Measurements from ENCODE around the gene EPHA8.

Gene EPHA8

GRCh38 chr1:22600071-22600816 is 37.0 kb downstream of the EPHA8 start:
- TF ChIP-seq GATA3 (IDR thresholded peaks at IDR 0.05; ENCODE audit: low read depth, low read length) (no peak), GATA2 (IDR thresholded peaks at IDR 0.05; ENCODE audit: low read depth, low read length) (no peak)

DNA sequence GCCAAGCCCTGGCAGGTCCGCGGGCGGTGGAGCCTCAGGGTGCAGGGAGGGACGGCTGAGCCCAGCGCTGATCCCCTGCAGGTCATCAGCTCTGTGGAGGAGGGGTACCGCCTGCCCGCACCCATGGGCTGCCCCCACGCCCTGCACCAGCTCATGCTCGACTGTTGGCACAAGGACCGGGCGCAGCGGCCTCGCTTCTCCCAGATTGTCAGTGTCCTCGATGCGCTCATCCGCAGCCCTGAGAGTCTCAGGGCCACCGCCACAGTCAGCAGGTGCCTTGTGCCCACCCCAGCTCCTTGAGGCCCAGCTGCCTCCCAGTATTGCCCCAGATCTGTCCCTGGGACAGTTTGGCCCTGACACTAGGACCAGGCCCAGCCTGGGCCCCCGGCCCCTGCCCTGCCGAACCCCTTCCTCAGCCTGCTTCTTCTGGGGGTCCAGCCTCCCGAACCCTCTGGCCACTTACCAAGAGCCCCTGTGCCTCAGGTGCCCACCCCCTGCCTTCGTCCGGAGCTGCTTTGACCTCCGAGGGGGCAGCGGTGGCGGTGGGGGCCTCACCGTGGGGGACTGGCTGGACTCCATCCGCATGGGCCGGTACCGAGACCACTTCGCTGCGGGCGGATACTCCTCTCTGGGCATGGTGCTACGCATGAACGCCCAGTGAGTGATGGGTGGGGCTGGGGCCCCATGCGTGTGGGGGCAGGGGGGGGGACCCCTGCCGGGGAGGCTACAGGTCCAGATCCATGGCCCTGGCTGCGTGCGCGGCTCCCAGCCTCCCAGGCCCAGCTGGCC is 37.7 kb downstream of the EPHA8 start:
- TF ChIP-seq GATA2 (IDR thresholded peaks at IDR 0.05; ENCODE audit: low read depth, low read length) (no peak), GATA3 (IDR thresholded peaks at IDR 0.05; ENCODE audit: low read depth, low read length) (no peak)

- TF ChIP-seq GATA2 (IDR thresholded peaks at IDR 0.05; ENCODE audit: low read depth, low read length) (no peak), GATA3 (IDR thresholded peaks at IDR 0.05; ENCODE audit: low read depth, low read length) (no peak)
Measured at GRCh38 chr1:22601610-22602009, 38.3 kb downstream of the EPHA8 start.

DNA sequence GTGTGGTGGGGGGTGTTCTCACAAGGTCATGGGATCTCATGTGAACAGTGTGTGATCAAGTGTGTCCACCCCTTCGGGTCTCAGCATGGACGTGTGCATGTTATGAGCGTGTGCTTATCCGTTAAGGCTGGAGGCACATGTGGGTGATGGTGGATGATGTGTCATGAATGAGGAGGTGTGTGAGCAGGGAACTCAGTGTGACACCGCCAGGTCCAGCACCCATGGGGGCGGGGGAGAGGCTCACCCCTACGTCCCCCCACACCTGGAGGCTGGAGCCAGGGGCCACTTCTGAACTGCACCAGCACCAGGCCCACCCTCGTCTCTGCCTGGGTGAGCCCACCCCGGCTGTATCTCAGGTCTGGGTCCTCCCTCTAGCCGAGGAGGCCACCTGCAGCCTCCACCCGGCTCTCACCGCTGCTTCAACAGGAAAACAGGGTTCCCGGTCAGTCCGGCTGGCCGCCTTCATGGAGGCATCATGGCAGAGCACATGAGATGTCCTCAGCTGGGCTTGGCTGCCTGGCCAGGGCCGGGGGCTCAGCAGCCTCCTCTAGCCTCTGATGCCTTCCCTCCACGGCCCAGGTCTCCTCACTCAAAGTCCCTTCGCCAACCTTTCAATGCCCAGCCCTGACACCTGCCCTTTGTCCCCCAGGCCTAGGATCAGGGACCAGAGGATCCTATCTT is 38.9 kb downstream of the EPHA8 start:
- TF ChIP-seq GATA2 (IDR thresholded peaks at IDR 0.05; ENCODE audit: low read depth, low read length) (no peak), GATA3 (IDR thresholded peaks at IDR 0.05; ENCODE audit: low read depth, low read length) (no peak)

DNA sequence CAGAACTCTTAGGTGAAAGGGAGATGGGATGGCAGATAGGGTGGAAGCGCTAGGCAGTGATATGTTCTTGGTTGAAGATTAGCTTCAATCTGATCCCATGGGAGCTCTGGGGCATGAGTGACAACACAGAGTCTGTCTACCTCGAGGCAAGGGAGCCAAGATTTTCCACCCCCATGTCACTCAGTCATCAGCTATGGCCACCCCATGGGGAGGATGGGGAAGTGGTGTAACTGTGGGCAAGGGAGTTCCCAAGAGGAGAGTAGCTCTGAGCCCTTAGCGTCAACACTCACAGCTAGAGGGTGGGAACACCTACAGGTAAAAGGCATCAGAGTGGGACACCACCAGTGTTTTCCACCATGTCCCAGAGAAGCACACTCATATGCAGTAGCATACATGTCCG is 42.9 kb downstream of the EPHA8 start:
- TF ChIP-seq GATA3 (IDR thresholded peaks at IDR 0.05; ENCODE audit: low read depth, low read length) = no peak
- TF ChIP-seq GATA2 (IDR thresholded peaks at IDR 0.05; ENCODE audit: low read depth, low read length) = no peak

DNA sequence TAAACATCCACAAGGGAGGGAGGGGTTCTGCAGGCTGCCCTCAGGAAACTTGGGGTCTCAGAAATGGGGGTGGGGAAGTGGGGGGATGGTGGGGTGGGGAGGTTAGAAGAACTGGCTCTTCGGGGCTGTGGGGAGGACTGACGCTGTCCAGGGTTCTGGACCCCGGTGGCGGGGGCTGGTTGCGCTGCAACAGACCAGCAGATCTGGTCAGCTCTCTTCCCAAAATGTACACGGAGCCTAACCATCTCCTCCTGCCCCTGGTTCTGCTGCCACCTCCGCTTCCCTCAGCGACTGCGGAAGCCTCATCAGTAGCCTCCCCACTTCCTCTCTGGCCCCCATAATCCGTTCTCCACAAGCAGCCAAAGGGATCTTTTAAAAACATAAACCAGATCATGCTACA is 43.9 kb downstream of the EPHA8 start:
- TF ChIP-seq GATA2 (IDR thresholded peaks at IDR 0.05; ENCODE audit: low read depth, low read length) (no peak), GATA3 (IDR thresholded peaks at IDR 0.05; ENCODE audit: low read depth, low read length) (no peak)

- no peak for TF ChIP-seq GATA2 (IDR thresholded peaks at IDR 0.05; ENCODE audit: low read depth, low read length)
- TF ChIP-seq GATA3 (IDR thresholded peaks at IDR 0.05; ENCODE audit: low read depth, low read length) = no peak
Measured at GRCh38 chr1:22608361-22608760, 45.1 kb downstream of the EPHA8 start.

DNA sequence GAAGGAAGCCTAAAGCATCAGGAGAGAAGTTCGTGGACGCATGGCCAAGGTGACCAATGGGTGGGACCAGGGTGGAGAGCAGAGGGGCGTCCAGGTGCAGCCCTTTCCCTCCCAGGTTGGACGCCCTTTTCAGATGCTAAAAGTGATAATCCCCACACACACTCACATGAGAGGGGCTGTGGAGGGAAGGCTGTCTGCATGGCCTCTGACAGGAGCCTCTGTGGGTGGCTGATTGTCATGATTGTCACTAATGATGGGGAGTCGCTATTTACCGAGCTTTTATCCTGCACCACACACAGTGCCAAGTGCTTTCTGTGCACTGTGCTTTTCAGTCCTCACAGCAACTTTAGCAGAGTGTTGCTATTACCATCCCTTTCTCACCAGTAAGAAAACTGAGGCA is 46.0 kb downstream of the EPHA8 start:
- no peak for TF ChIP-seq GATA2 (IDR thresholded peaks at IDR 0.05; ENCODE audit: low read depth, low read length)
- TF ChIP-seq GATA3 (IDR thresholded peaks at IDR 0.05; ENCODE audit: low read depth, low read length) = no peak

GRCh38 chr1:22611530-22611947 is 48.2 kb downstream of the EPHA8 start:
- TF ChIP-seq GATA2 (IDR thresholded peaks at IDR 0.05; ENCODE audit: low read depth, low read length) (no peak), GATA3 (IDR thresholded peaks at IDR 0.05; ENCODE audit: low read depth, low read length) (no peak)

DNA sequence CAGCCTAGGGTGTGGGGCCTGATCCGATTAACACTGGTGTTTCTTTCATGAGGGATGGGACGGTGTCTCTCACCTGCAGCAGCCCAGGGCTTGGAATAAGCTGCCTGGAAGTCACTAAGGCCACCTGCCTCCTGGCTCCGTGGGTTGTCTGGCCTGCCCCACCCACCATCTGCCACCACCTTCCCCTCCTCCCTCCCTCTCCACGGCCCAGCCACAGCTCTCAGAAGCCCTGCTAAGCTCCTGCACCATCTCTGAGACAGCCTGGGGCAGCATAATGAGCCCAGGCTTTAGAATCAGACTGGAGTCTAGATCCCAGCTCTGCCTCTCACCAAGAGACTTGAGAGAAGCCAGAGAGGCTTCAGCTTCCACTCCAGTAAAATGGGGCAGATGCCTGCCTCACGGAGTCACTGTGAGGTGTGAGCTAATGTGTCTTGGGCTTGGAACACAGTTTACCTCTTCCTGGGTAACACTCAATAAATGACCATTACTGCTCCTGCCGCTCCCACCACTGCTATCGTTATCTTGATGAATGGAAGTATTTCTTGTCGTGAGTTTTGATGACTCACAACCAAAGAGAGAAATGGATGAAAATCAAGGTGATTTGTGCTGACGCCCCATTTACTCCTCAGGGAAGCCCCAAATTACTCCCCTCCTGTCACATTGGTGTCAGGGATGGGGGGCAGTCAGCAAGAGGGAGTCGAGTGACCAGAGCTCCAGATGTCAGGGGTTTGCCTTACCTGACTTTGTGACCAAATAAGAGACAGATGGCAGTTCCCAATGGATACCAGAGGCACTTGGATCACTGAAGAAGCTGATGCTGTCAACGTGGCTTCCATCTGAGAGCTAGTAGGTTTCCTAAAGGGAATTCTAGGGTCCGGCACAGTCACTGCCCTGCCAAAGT is 49.6 kb downstream of the EPHA8 start:
- TF ChIP-seq GATA2 (IDR thresholded peaks at IDR 0.05; ENCODE audit: low read depth, low read length) (no peak), GATA3 (IDR thresholded peaks at IDR 0.05; ENCODE audit: low read depth, low read length) (no peak)

- TF ChIP-seq GATA3 (IDR thresholded peaks at IDR 0.05; ENCODE audit: low read depth, low read length) (no peak), GATA2 (IDR thresholded peaks at IDR 0.05; ENCODE audit: low read depth, low read length) (no peak)
Measured at GRCh38 chr1:22613572-22613918, 50.3 kb downstream of the EPHA8 start.

GRCh38 chr1:22613951-22614350 is 50.7 kb downstream of the EPHA8 start:
- TF ChIP-seq GATA3 (IDR thresholded peaks at IDR 0.05; ENCODE audit: low read depth, low read length) (no peak), GATA2 (IDR thresholded peaks at IDR 0.05; ENCODE audit: low read depth, low read length) (no peak)

GRCh38 chr1:22615886-22616285 is 52.6 kb downstream of the EPHA8 start:
- TF ChIP-seq GATA2 (IDR thresholded peaks at IDR 0.05; ENCODE audit: low read depth, low read length) = no peak
- TF ChIP-seq GATA3 (IDR thresholded peaks at IDR 0.05; ENCODE audit: low read depth, low read length) = no peak

DNA sequence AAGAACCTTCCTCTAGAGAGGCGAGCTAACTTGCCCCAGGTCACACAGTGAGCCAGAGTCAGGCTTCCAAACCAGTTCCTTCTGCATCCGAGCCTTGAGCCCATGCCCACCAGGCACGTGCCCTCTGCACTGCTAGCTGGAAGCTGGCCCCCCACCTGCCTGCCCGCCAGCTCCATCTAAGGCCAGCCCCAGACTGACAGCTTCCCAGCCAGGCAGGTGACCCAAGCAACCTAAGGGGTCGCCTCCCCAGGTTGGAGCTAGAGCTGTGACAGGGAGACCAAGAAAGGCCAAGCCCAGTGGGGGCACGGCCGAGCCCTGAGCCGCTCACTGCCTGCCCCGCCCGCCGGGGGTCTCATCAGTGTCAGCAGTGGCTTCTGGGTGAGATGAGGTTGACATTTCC is 53.3 kb downstream of the EPHA8 start:
- TF ChIP-seq GATA2 (IDR thresholded peaks at IDR 0.05; ENCODE audit: low read depth, low read length) = no peak
- TF ChIP-seq GATA3 (IDR thresholded peaks at IDR 0.05; ENCODE audit: low read depth, low read length) = no peak
